Central memory CD8-positive, alpha-beta T cell (primary cell): ENCODE measurements around the gene MBNL2.
A peak's percentile ranks its signal among the peaks of the same experiment; 100 is the strongest.

ENCODE experiments used
- ATAC-seq: fragments of 150-1000 bp; cut with Tn5 transposase; replicated peaks from 2 replicates; pipeline ENCODE4 v1.10.0; 2022; ENCODE audit warnings: mild to moderate bottlenecking, moderate FRiP score, moderate number of reproducible peaks; ENCODE audit not compliant: poor library complexity, severe bottlenecking; ENCODE audit errors: extremely low read depth
- DNase-seq, 2 donors: peaks; one replicate each; pipeline ENCODE4 v3.0.0; 2021; ENCODE audit warnings: low spot score in 2 of 2
- H3K27ac Mint-ChIP-seq: one replicate; pipeline ENCODE4 v1.8.0; 2022; ENCODE audit warnings: low read depth, mild to moderate bottlenecking, moderate library complexity, mixed read lengths
- H3K27me3 Mint-ChIP-seq: one replicate; pipeline ENCODE4 v1.8.0; 2022; ENCODE audit warnings: mixed read lengths
- H3K36me3 Mint-ChIP-seq: one replicate; pipeline ENCODE4 v1.8.0; 2022; ENCODE audit warnings: mild to moderate bottlenecking, moderate library complexity, mixed read lengths; ENCODE audit not compliant: insufficient read depth
- H3K4me1 Mint-ChIP-seq: one replicate; pipeline ENCODE4 v1.8.0; 2022; ENCODE audit warnings: mixed read lengths
- H3K4me3 Mint-ChIP-seq: one replicate; pipeline ENCODE4 v1.8.0; 2022; ENCODE audit warnings: mild to moderate bottlenecking, moderate library complexity, mixed read lengths
- H3K9me3 Mint-ChIP-seq: one replicate; pipeline ENCODE4 v1.8.0; 2022; ENCODE audit warnings: mixed read lengths

MBNL2 gene

GRCh38 chr13:97228850-97229521, 6.9 kb downstream of the MBNL2 start:
- H3K4me3 Mint-ChIP-seq, result no peak overlapping the region
- H3K4me1 Mint-ChIP-seq, result peaks cover 83% of the 10 kb centered on the region
- no peaks in the 10 kb centered on the region for H3K9me3 Mint-ChIP-seq
- ATAC-seq, result no peak
- H3K36me3 Mint-ChIP-seq, result peaks cover 12% of the 10 kb centered on the region
- no peaks in the 10 kb centered on the region for H3K27me3 Mint-ChIP-seq
- H3K27ac Mint-ChIP-seq, result peak overlapping the region; percentile 49
- DNase-seq, result no peak

DNA sequence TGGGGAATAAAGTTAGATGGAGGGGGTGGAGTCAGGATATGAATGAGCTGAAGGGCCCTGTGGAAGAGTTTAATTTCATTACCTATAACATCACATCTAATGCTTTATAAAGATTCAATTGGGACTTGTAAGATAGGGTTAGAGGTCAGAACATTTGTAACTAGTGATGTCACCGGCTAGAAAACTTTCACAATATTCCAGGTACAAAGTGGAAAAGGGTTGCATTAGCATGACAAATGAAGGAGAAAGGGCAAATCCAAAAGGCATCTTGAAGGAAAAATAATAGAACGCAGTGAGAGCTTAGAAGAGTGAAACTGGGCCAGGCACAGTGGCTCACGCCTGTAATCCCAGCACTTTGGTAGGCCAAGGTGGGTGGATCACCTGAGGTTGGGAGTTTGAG, 7.6 kb downstream of the MBNL2 start:
- no peaks in the 10 kb centered on the region for H3K27me3 Mint-ChIP-seq
- peaks cover 13% of the 10 kb centered on the region for H3K36me3 Mint-ChIP-seq
- H3K4me1 Mint-ChIP-seq, result peaks cover 88% of the 10 kb centered on the region
- DNase-seq (no peak), ATAC-seq (no peak)
- H3K9me3 Mint-ChIP-seq, result no peaks in the 10 kb centered on the region
- H3K27ac Mint-ChIP-seq, result peak overlapping the region; percentile 49
- no peak overlapping the region for H3K4me3 Mint-ChIP-seq

GRCh38 chr13:97231118-97231828, 9.1 kb downstream of the MBNL2 start:
- ATAC-seq, result no peak
- H3K27me3 Mint-ChIP-seq, result no peaks in the 10 kb centered on the region
- no peak overlapping the region for H3K4me3 Mint-ChIP-seq
- no peak for DNase-seq
- no peak overlapping the region for H3K27ac Mint-ChIP-seq
- H3K4me1 Mint-ChIP-seq, result peaks cover 87% of the 10 kb centered on the region
- H3K9me3 Mint-ChIP-seq, result no peaks in the 10 kb centered on the region
- H3K36me3 Mint-ChIP-seq, result peaks cover 9% of the 10 kb centered on the region

- ATAC-seq (no peak), DNase-seq (no peak)
- Mint-ChIP-seq H3K36me3 (peaks cover 9% of the 10 kb centered on the region), H3K27ac (no peak overlapping the region), H3K9me3 (no peaks in the 10 kb centered on the region), H3K4me3 (no peak overlapping the region), H3K4me1 (peaks cover 87% of the 10 kb centered on the region), H3K27me3 (no peaks in the 10 kb centered on the region)
Observed at GRCh38 chr13:97231829-97232196, 9.7 kb downstream of the MBNL2 start.

- peaks cover 11% of the 10 kb centered on the region for H3K36me3 Mint-ChIP-seq
- no peak for DNase-seq
- no peaks in the 10 kb centered on the region for H3K9me3 Mint-ChIP-seq
- peaks cover 90% of the 10 kb centered on the region for H3K4me1 Mint-ChIP-seq
- H3K4me3 Mint-ChIP-seq, result no peak overlapping the region
- H3K27ac Mint-ChIP-seq, result no peak overlapping the region
- ATAC-seq, result no peak
- no peaks in the 10 kb centered on the region for H3K27me3 Mint-ChIP-seq
Observed at GRCh38 chr13:97233499-97233898, 11.4 kb downstream of the MBNL2 start.

- H3K4me1 Mint-ChIP-seq, result peaks cover 97% of the 10 kb centered on the region
- H3K27ac Mint-ChIP-seq, result no peak overlapping the region
- no peak for ATAC-seq
- peaks cover 14% of the 10 kb centered on the region for H3K36me3 Mint-ChIP-seq
- DNase-seq, result no peak
- H3K9me3 Mint-ChIP-seq, result no peaks in the 10 kb centered on the region
- no peak overlapping the region for H3K4me3 Mint-ChIP-seq
- no peaks in the 10 kb centered on the region for H3K27me3 Mint-ChIP-seq
Observed at GRCh38 chr13:97234236-97234635, 12.1 kb downstream of the MBNL2 start.

DNA sequence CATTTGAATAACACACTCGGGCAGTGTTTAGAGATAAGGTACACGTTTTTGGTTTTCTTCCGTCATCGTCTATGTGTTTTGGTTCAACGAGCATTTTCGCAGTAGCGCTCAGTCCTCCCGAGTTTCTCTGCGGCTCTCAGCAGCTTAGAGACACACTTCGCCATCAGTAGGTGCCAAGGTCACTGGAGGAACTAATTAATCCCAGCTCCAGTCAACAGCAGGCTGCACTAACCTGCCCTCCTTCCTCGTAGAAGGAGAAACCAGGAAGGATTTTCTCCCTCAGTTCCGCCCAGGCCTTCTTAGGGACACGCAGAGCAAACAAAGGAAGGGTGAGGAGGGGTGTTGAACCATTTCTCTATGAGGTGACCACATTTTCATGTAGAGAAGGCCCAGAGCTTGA, 12.6 kb downstream of the MBNL2 start:
- peaks cover 14% of the 10 kb centered on the region for H3K36me3 Mint-ChIP-seq
- H3K9me3 Mint-ChIP-seq, result no peaks in the 10 kb centered on the region
- ATAC-seq, result no peak
- peaks cover 97% of the 10 kb centered on the region for H3K4me1 Mint-ChIP-seq
- no peak for DNase-seq
- H3K27ac Mint-ChIP-seq, result no peak overlapping the region
- H3K27me3 Mint-ChIP-seq, result no peaks in the 10 kb centered on the region
- no peak overlapping the region for H3K4me3 Mint-ChIP-seq

DNA sequence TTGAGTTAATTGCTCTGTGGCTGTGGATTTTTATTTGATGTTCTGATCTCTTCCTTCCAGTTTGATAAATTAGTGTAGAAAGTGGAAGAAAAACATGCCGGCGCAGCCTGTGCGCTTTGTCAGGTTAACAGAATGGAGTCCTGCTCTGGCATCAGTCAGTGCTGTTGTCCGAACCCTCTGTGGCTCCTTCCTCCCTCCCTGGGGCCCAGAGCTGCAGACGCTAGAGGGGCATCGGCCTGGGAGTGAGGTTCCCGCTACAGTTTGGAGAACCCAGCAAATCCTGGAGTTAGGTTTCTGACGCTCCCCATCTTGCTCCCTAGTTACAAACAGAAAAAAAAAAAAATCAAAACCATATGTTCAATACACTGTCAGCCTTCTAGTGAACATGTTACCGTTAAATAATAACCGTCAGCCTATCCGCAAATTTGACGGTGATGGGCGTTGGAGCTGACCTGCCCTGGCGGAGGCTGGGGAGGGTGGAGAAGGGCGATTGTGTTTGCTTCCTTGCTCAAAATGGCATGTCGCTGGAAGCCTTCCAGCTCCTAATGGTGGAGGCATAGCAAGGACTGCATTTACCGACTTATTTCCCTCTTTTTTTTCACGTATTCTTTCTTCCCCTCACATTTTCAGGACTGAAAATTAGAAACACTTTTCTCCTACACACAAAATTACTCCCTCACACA, 13.6 kb downstream of the MBNL2 start:
- no peak overlapping the region for H3K27ac Mint-ChIP-seq
- no peak overlapping the region for H3K4me3 Mint-ChIP-seq
- peaks cover 9% of the 10 kb centered on the region for H3K36me3 Mint-ChIP-seq
- no peaks in the 10 kb centered on the region for H3K9me3 Mint-ChIP-seq
- no peaks in the 10 kb centered on the region for H3K27me3 Mint-ChIP-seq
- DNase-seq, result no peak
- ATAC-seq, result no peak
- peaks cover 89% of the 10 kb centered on the region for H3K4me1 Mint-ChIP-seq

DNA sequence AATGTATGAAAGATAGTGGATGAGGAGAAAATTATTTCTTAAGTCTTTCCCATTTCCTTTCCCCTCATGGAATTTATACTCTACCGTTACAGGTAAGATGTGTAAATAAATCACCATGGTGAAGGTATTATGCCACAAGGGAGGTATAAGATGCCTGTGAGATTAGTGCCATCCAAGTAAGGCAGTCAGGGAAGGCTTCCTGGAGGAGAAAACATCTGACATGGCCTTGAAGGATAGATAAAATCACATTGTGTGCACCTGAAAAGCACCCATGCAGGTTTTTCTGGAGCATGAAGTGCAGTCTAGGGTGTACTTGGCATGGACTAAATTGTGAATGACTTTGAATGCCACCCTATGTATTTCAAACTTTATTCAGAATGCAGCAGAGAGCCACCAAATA, 15.3 kb downstream of the MBNL2 start:
- Mint-ChIP-seq H3K4me1 (peaks cover 89% of the 10 kb centered on the region), H3K4me3 (no peak overlapping the region)
- no peak for DNase-seq

GRCh38 chr13:97238432-97238831, 16.3 kb downstream of the MBNL2 start:
- peak overlapping the region; percentile 36 for H3K4me3 Mint-ChIP-seq
- H3K27me3 Mint-ChIP-seq, result no peaks in the 10 kb centered on the region
- H3K27ac Mint-ChIP-seq, result peak overlapping the region; percentile 33
- peaks cover 9% of the 10 kb centered on the region for H3K36me3 Mint-ChIP-seq
- H3K9me3 Mint-ChIP-seq, result no peaks in the 10 kb centered on the region
- DNase-seq, result no peak
- peaks cover 89% of the 10 kb centered on the region for H3K4me1 Mint-ChIP-seq
- ATAC-seq, result no peak

More for the DNA sequence above, 15.3 kb downstream of the MBNL2 start:
- ATAC-seq, result no peak
- Mint-ChIP-seq H3K27ac (no peak overlapping the region), H3K27me3 (no peaks in the 10 kb centered on the region), H3K36me3 (peaks cover 9% of the 10 kb centered on the region), H3K9me3 (no peaks in the 10 kb centered on the region)

DNA sequence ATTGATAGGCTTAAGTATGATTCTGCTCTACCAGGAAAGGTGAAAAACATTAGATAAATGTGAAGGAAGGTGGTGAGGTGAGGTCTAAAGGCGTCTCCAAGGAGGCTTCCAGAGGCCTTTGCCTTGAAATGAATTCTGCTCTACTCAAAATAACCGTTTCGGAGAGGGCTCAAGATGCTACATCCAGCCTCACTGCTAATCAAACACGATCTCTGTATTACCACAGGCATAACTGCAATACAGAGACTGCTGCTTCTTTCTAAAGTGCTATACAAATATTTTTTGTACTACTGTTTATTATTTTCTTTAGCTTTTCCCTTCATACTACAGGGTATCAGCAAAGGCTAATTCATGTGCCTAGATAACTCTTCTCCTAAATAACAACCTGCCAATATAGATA, 16.8 kb downstream of the MBNL2 start:
- Mint-ChIP-seq H3K9me3 (no peaks in the 10 kb centered on the region), H3K4me3 (peak overlapping the region; percentile 36), H3K4me1 (peaks cover 89% of the 10 kb centered on the region), H3K27ac (peak overlapping the region; percentile 33), H3K27me3 (no peaks in the 10 kb centered on the region), H3K36me3 (peaks cover 9% of the 10 kb centered on the region)
- DNase-seq (no peak), ATAC-seq (peak; percentile 53)

DNA sequence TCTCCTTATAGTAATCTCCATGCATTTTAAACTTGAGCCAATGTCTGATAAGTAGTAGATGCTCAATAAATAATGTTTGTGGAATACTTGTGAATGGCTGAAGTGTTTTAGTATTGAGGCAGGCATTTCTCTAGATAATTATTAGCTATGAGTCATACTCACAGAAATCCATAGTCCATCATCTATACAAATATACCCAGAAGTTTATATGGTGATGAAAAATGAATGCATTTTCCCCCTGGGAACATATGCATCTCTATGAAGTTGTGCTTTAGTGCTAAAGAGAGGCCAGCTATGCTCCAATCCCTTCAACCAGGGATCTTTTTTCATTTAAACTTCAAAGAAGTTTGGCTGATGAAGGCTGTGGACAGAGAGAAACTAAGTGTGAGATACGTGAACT, 17.2 kb downstream of the MBNL2 start:
- peak overlapping the region; percentile 36 for H3K4me3 Mint-ChIP-seq
- ATAC-seq, result no peak
- H3K36me3 Mint-ChIP-seq, result peaks cover 9% of the 10 kb centered on the region
- peaks cover 89% of the 10 kb centered on the region for H3K4me1 Mint-ChIP-seq
- H3K27me3 Mint-ChIP-seq, result no peaks in the 10 kb centered on the region
- DNase-seq, result no peak
- H3K9me3 Mint-ChIP-seq, result no peaks in the 10 kb centered on the region
- H3K27ac Mint-ChIP-seq, result no peak overlapping the region
